ENCODE results near the gene RAP1A.

RAP1A gene

DNA sequence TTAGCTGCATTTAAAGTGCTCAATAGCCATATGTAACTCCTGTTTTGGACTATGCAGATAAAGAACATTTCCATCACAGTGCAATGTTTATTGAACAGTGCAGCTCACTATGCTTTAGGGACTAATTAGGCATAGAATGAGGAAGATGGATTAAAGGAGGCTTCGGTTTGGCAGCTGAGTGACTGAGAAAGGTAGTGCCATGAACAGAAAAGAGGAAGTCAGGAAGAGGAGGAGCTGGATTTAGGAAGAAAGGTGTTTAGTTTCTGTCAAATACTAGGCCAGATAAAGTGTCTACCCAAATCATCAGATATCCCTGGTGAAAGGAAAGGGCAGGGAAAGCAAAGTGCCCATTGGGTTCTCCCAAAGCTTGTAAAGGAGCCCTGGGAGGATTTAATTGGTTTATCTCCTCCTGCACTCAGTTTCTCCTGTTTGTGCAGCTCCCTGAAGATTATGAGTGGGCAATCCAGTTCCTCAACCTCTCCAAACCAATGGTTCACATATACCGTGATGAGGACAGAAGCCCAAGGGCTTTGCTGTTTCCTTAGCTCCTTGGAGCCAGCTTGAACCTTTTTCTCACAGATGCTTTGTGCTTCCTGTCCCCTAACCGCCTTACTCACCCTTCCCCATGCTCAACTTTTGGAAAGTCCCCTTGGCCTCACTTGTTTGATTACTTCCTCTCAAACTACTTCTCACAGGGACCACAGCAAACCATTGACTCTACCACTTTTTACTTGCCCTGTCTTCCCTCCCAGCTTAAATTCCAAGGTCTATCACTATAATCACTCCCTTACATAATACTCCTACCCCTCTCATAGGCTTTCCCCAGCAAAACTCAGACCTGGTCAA, 3.5 kb upstream of the RAP1A start:
- H3K4me3 ChIP-seq (ENCODE audit: control insufficient read depth, low read depth, low read length), result no peak overlapping the region
- TF ChIP-seq CTCF (IDR thresholded peaks at IDR 0.05; ENCODE audit: control insufficient read depth, insufficient read depth, low read depth, low read length, missing control alignments), result no peak
- no peak for DNase-seq (ENCODE audit: low read depth)

DNA sequence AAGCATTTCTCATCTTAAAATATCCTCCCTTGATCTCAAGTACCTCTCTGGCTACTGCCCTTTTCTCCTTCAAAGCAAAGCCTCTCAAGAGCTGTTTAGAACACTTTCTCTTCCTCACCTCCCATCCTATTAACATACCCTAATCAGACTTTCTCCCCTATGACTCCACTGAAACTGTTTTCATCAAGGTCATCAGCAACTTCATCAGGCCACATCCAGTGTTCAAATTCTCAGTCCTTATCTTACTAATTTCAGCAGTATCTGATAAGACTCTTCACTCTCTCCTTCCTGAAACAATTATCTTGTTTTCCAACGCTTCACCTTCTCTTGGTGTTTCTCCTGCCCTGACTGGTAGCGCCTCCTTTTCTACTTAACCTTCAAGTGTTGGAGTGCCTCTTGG, 1.5 kb upstream of the RAP1A start:
- H3K4me3 ChIP-seq (ENCODE audit: control insufficient read depth, low read depth, low read length), result no peak overlapping the region
- TF ChIP-seq CTCF (IDR thresholded peaks at IDR 0.05; ENCODE audit: control insufficient read depth, insufficient read depth, low read depth, low read length, missing control alignments), result no peak
- no peak for DNase-seq (ENCODE audit: low read depth)

DNA sequence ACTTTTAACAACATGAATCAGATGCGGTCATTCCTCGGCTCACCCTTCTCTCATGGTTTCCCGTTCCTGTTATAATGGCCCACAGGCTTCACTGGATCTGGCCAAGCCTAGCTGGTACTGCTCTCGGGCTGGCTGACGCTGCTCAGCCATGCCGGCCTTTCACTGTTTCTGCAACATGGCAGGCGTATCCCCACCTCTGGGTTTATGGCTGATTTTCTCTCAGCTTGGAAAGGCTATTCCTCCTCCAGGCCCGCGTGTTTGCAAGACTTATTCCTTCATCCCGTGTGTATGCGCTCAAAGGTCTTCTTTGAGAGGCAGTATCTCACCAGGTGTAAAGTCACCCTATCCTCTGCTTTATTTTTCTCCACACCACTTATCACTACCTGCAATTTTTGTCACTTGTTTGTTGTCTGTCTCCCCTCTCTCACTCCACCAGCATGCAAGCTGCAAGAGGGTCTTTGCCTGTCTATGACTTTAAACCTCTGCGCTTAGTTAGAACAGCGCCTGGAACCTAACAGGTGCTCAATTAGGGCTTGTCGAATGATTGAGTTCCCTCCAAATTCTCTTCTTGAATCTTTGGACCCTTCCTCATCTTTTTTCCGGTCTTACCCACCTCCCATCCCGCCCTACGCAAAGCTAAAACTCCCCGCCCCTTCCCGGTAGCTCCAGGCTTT, 491 bp upstream of the RAP1A start:
- DNase-seq (ENCODE audit: low read depth), result no peak
- peak overlapping the region; percentile 43 for H3K4me3 ChIP-seq (ENCODE audit: control insufficient read depth, low read depth, low read length)
- TF ChIP-seq CTCF (IDR thresholded peaks at IDR 0.05; ENCODE audit: control insufficient read depth, insufficient read depth, low read depth, low read length, missing control alignments), result no peak

GRCh38 chr1:111620441-111620971, 917 bp downstream of the RAP1A start:
- no peak for TF ChIP-seq CTCF (IDR thresholded peaks at IDR 0.05; ENCODE audit: control insufficient read depth, insufficient read depth, low read depth, low read length, missing control alignments)
- no peak for DNase-seq (ENCODE audit: low read depth)

DNA sequence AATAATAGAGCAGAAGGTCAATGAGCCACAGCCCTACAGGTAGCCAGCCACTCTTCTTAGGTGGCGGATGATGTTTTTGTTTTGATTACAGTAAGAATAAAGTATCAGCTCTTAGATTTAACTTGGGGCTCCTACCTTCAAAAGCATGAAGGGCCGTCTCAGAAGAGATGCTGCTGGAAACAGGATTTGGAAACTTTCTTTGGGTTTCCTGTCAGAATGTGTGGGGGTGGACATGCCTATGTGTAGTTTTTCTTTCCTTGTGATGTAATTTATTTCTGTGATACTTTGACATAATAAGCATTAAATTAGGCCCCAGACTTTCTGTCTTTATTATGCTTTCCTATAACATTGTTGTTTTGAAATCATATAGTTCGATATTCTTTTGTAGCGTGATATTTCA, 1.5 kb downstream of the RAP1A start:
- DNase-seq (ENCODE audit: low read depth), result no peak
- no peak for TF ChIP-seq CTCF (IDR thresholded peaks at IDR 0.05; ENCODE audit: control insufficient read depth, insufficient read depth, low read depth, low read length, missing control alignments)
- H3K4me3 ChIP-seq (ENCODE audit: control insufficient read depth, low read depth, low read length), result peak overlapping the region; percentile 63

More at GRCh38 chr1:111620441-111620971, 917 bp downstream of the RAP1A start:
- peak overlapping the region; percentile 63 for H3K4me3 ChIP-seq (ENCODE audit: control insufficient read depth, low read depth, low read length)

DNA sequence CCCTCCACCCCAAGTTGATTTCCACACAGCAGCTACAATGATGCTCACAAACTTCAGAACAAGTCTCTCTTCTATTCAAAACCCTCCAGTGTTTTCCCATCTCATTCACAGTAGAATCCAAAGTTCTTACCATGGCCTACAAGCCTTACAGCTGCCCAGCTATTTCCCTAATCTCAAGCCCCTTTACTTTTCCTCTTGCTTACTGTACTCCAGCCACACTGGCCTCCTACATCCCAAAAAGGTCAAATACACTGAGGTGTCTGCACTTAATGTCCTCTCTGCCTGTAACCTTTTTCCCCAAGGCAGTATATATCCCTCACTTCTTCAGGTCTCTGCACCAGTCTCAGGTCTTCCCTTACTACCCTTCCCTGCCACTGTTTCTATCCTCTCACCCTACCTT, 2.6 kb downstream of the RAP1A start:
- no peak for DNase-seq (ENCODE audit: low read depth)
- no peak for TF ChIP-seq CTCF (IDR thresholded peaks at IDR 0.05; ENCODE audit: control insufficient read depth, insufficient read depth, low read depth, low read length, missing control alignments)
- H3K4me3 ChIP-seq (ENCODE audit: control insufficient read depth, low read depth, low read length), result no peak overlapping the region
